BLaER1 treated with 17β-estradiol and CSF1 and Interleukin-3, amounts not matched to agents 10 nM and 100 nM (cell line): ENCODE measurements around the gene ZBTB7A.

Source experiments
- H3K27ac ChIP-seq, 11 experiments: shearing (Covaris generic); formaldehyde crosslinking; 2 replicates each; pipeline ENCODE4 v1.8.1; 2022
- H3K27me3 ChIP-seq, 11 experiments: shearing (Covaris generic); formaldehyde crosslinking; 2 replicates each; pipeline ENCODE4 v1.8.1; 2022
- H3K36me3 ChIP-seq, 11 experiments: shearing (Covaris generic); formaldehyde crosslinking; 2 replicates each; pipeline ENCODE4 v1.8.1; 2022
- H3K4me1 ChIP-seq, 10 experiments: shearing (Covaris generic); formaldehyde crosslinking; 2 replicates each; pipeline ENCODE4 v1.8.1; 2022
- H3K4me2 ChIP-seq, 11 experiments: shearing (Covaris generic); formaldehyde crosslinking; 2 replicates each; pipeline ENCODE4 v1.8.1; 2022
- H3K4me3 ChIP-seq, 10 experiments: shearing (Covaris generic); formaldehyde crosslinking; 2 replicates each; pipeline ENCODE4 v1.8.1; 2022
- H3K9ac ChIP-seq, 11 experiments: shearing (Covaris generic); formaldehyde crosslinking; 2 replicates each; pipeline ENCODE4 v1.8.1; 2022
- H3K9me3 ChIP-seq, 11 experiments: shearing (Covaris generic); formaldehyde crosslinking; replicated peaks in 1 of 11; 2 replicates each; pipeline ENCODE4 v1.8.1; 2022
- H4K20me1 ChIP-seq, 11 experiments: shearing (Covaris generic); formaldehyde crosslinking; 2 replicates each; pipeline ENCODE4 v1.8.1; 2022
- Cebpa-rat ChIP-seq, 11 experiments: shearing (Covaris generic); IDR thresholded peaks; 2 replicates each; pipeline ENCODE4 v1.8.1; 2022

Gene ZBTB7A

GRCh38 chr19:4028334-4029246 is 38.1 kb downstream of the ZBTB7A start:
- H4K20me1 ChIP-seq, result peaks cover 7 to 70% (median 36%) of the 10 kb centered on the region in 11 experiments; a peak in 20 of 22 replicates
- H3K4me2 ChIP-seq, result no peak overlapping the region
- no peaks in the 10 kb centered on the region for H3K27me3 ChIP-seq
- no peak overlapping the region for H3K9ac ChIP-seq
- no peaks in the 10 kb centered on the region; a peak in 1 of 20 replicates for H3K4me1 ChIP-seq
- no peaks in the 10 kb centered on the region for H3K9me3 ChIP-seq
- no peak overlapping the region for H3K27ac ChIP-seq
- no peak overlapping the region for H3K4me3 ChIP-seq
- peaks cover 56 to 97% (median 80%) of the 10 kb centered on the region in 11 experiments for H3K36me3 ChIP-seq
- TF ChIP-seq Cebpa-rat (IDR thresholded peaks at IDR 0.05), result no peak

- Histone ChIP-seq H3K27ac (no peak overlapping the region), H3K36me3 (peaks cover 47 to 97% (median 78%) of the 10 kb centered on the region in 11 experiments), H3K4me1 (no peaks in the 10 kb centered on the region; a peak in 1 of 20 replicates), H3K27me3 (no peaks in the 10 kb centered on the region), H4K20me1 (peaks cover 19 to 71% (median 47%) of the 10 kb centered on the region in 11 experiments; a peak in 20 of 22 replicates), H3K4me2 (no peak overlapping the region), H3K9ac (no peak overlapping the region), H3K9me3 (peaks cover 0 to 2% (median under 1%) of the 10 kb centered on the region in 11 experiments; a peak in 6 of 22 replicates), H3K4me3 (no peak overlapping the region)
- TF ChIP-seq Cebpa-rat (IDR thresholded peaks at IDR 0.05), result no peak
Measured at GRCh38 chr19:4027146-4027545, 39.6 kb downstream of the ZBTB7A start.

- peaks cover 51 to 97% (median 79%) of the 10 kb centered on the region in 11 experiments for H3K36me3 ChIP-seq
- TF ChIP-seq Cebpa-rat (IDR thresholded peaks at IDR 0.05), result no peak
- H3K4me1 ChIP-seq, result no peaks in the 10 kb centered on the region
Measured at GRCh38 chr19:4025317-4025716, 41.4 kb downstream of the ZBTB7A start.

GRCh38 chr19:4023600-4024398 is 42.9 kb downstream of the ZBTB7A start:
- TF ChIP-seq Cebpa-rat (IDR thresholded peaks at IDR 0.05), result no peak

More at GRCh38 chr19:4025317-4025716, 41.4 kb downstream of the ZBTB7A start:
- Histone ChIP-seq H3K9me3 (peaks cover 4 to 13% (median 9%) of the 10 kb centered on the region in 11 experiments; a peak in 13 of 22 replicates), H4K20me1 (peaks cover 35 to 72% (median 60%) of the 10 kb centered on the region in 11 experiments), H3K4me2 (no peak overlapping the region), H3K27ac (no peak overlapping the region), H3K27me3 (no peaks in the 10 kb centered on the region), H3K9ac (no peak overlapping the region), H3K4me3 (no peak overlapping the region)

GRCh38 chr19:4019578-4019977 is 47.1 kb downstream of the ZBTB7A start:
- Histone ChIP-seq H3K4me2 (peak overlapping the region in 8 of 11 experiments; percentile 33 to 53 (median 44); a peak in 13 of 22 replicates), H3K9ac (peak overlapping the region; percentile 2 to 61 (median 40); a peak in 14 of 22 replicates), H3K27ac (0 out of 22 replicates have a peak overlapping the region, but pooled peaks of 1 of the 11 experiments have one; percentile 29), H3K27me3 (no peaks in the 10 kb centered on the region), H4K20me1 (peaks cover 77 to 100% (median 98%) of the 10 kb centered on the region in 11 experiments), H3K36me3 (peaks cover 48 to 99% (median 90%) of the 10 kb centered on the region in 11 experiments), H3K4me3 (no peak overlapping the region), H3K4me1 (peaks cover 5 to 27% (median 21%) of the 10 kb centered on the region in 10 experiments; a peak in 17 of 20 replicates), H3K9me3 (peaks cover 4 to 13% (median 9%) of the 10 kb centered on the region in 11 experiments; a peak in 13 of 22 replicates)
- no peak for TF ChIP-seq Cebpa-rat (IDR thresholded peaks at IDR 0.05)

More at GRCh38 chr19:4023600-4024398, 42.9 kb downstream of the ZBTB7A start:
- Histone ChIP-seq H3K9me3 (peaks cover 4 to 13% (median 9%) of the 10 kb centered on the region in 11 experiments; a peak in 13 of 22 replicates), H3K4me3 (no peak overlapping the region), H3K27me3 (no peaks in the 10 kb centered on the region), H3K4me1 (peaks cover 0 to 10% (median 9%) of the 10 kb centered on the region in 10 experiments; a peak in 16 of 20 replicates), H4K20me1 (peaks cover 48 to 82% (median 72%) of the 10 kb centered on the region in 11 experiments), H3K27ac (no peak overlapping the region), H3K9ac (no peak overlapping the region), H3K4me2 (no peak overlapping the region), H3K36me3 (peaks cover 46 to 97% (median 77%) of the 10 kb centered on the region in 11 experiments)

- H3K4me2 ChIP-seq, result peak overlapping the region in 8 of 11 experiments; percentile 33 to 53 (median 44); a peak in 13 of 22 replicates
- no peak overlapping the region for H3K4me3 ChIP-seq
- peak overlapping the region in 1 of 11 experiments; percentile 29; a peak in 1 of 22 replicates for H3K27ac ChIP-seq
- peaks cover 83 to 100% (median 100%) of the 10 kb centered on the region in 11 experiments for H4K20me1 ChIP-seq
- no peak for TF ChIP-seq Cebpa-rat (IDR thresholded peaks at IDR 0.05)
- peak overlapping the region; percentile 2 to 61 (median 40); a peak in 15 of 22 replicates for H3K9ac ChIP-seq
- H3K9me3 ChIP-seq, result peaks cover 4 to 13% (median 9%) of the 10 kb centered on the region in 11 experiments; a peak in 13 of 22 replicates
- peaks cover 5 to 33% (median 24%) of the 10 kb centered on the region in 10 experiments; a peak in 17 of 20 replicates for H3K4me1 ChIP-seq
- peaks cover 48 to 99% (median 90%) of the 10 kb centered on the region in 11 experiments for H3K36me3 ChIP-seq
- H3K27me3 ChIP-seq, result no peaks in the 10 kb centered on the region
Measured at GRCh38 chr19:4018775-4019504, 47.8 kb downstream of the ZBTB7A start.

GRCh38 chr19:4018140-4018613 is 48.5 kb downstream of the ZBTB7A start:
- H3K27me3 ChIP-seq, result no peaks in the 10 kb centered on the region
- peak overlapping the region in 3 of 11 experiments; percentile 3 to 9 (median 9); a peak in 3 of 22 replicates for H3K9ac ChIP-seq
- TF ChIP-seq Cebpa-rat (IDR thresholded peaks at IDR 0.05), result no peak
- H3K4me1 ChIP-seq, result peaks cover 5 to 37% (median 26%) of the 10 kb centered on the region in 10 experiments; a peak in 17 of 20 replicates
- no peak overlapping the region; a peak in 1 of 22 replicates for H3K27ac ChIP-seq
- H4K20me1 ChIP-seq, result peaks cover 84 to 100% (median 100%) of the 10 kb centered on the region in 11 experiments
- no peak overlapping the region for H3K4me3 ChIP-seq
- peaks cover 4 to 13% (median 9%) of the 10 kb centered on the region in 11 experiments; a peak in 13 of 22 replicates for H3K9me3 ChIP-seq
- 0 out of 22 replicates have a peak overlapping the region, but pooled peaks of 1 of the 11 experiments have one; percentile 37 for H3K4me2 ChIP-seq
- H3K36me3 ChIP-seq, result peaks cover 49 to 99% (median 90%) of the 10 kb centered on the region in 11 experiments
